A549 (cell line): ENCODE data around the gene NELFE. TPM values are rescaled to one million over a fixed set of nuclear protein-coding genes. Genes with fewer than 3 reads are reported as not detected.
"Not testable (repeated sequence)": the region's sequence is repeated elsewhere in the genome, so short reads cannot be mapped to it uniquely, and the experiment has no call there.

Experiments used
- ATAC-seq, 2 experiments: fragments of 200-7000 bp in 1 of 2; fragments of >200 bp in 1 of 2; cut with Nextera tagmentation in 1 of 2; cut with Tn5 transposase in 1 of 2; 3 replicates each; pipeline versions ENCODE4 v1.8.0 to v1.9.1; 2018 to 2020; ENCODE audit warnings: mild to moderate bottlenecking in 1 of 2, moderate library complexity in 1 of 2
- CTCF ChIA-PET: fragments of 300-600 bp; sonication (Branson Sonifier 250); formaldehyde crosslinking; extraction: SDS; loops from one replicate; lab custom pipeline; 2021; ENCODE audit warnings: antibody characterized with exemption, inconsistent platforms; lab: Yijun Ruan, JAX
- POLR2A ChIA-PET: fragments of 350-600 bp; formaldehyde crosslinking; extraction: SDS; loops from one replicate; lab custom pipeline; 2021; ENCODE audit warnings: antibody characterized with exemption, inconsistent platforms; lab: Yijun Ruan, JAX
- DNase-seq, 2 experiments: peaks; one replicate each; pipeline versions ENCODE4 v3.0.0 to v3.0.0-alpha.2; 2011 to 2016; ENCODE audit warnings: low read depth in 1 of 2, low spot score in 1 of 2
- FAIRE-seq: peaks from 2 replicates; lab custom pipeline; 2011; peaks lifted over from hg19 to GRCh38; lab: Jason Lieb, UNC
- H3K27ac ChIP-seq, 2 experiments: fragments of >200 bp; sonication (Bioruptor Twin); formaldehyde crosslinking; 3 replicates each; pipeline ENCODE4 v1.5.1; 2016 to 2017
- H3K4me1 ChIP-seq: fragments of >200 bp; sonication (Bioruptor Twin); formaldehyde crosslinking; 3 replicates; pipeline ENCODE4 v1.6.1; 2016
- H3K4me2 ChIP-seq: fragments of >200 bp; sonication (Bioruptor Twin); formaldehyde crosslinking; 3 replicates; pipeline ENCODE4 v1.6.1; 2016
- H3K4me3 ChIP-seq: fragments of >200 bp; sonication (Bioruptor Twin); formaldehyde crosslinking; 3 replicates; pipeline ENCODE4 v1.5.1; 2016
- H3K9me3 ChIP-seq: fragments of >200 bp; sonication (Bioruptor Twin); formaldehyde crosslinking; 3 replicates; pipeline ENCODE4 v1.6.1; 2016
- BCL3 ChIP-seq: fragments of >200 bp; sonication (Bioruptor Twin); formaldehyde crosslinking; IDR thresholded peaks from 3 replicates; pipeline ENCODE4 v1.6.1; 2016
- CBX2 ChIP-seq: fragments of 200-600 bp; sonication (generic); IDR thresholded peaks from 2 replicates; pipeline ENCODE4 v1.6.1; 2016; ENCODE audit warnings: low read depth, mild to moderate bottlenecking, borderline replicate concordance
- HDAC2 ChIP-seq: fragments of 200-600 bp; sonication (generic); IDR thresholded peaks from 2 replicates; pipeline ENCODE4 v1.6.1; 2016
- KDM1A ChIP-seq: fragments of 200-600 bp; sonication (generic); IDR thresholded peaks from 2 replicates; pipeline ENCODE4 v1.6.1; 2016; ENCODE audit warnings: low read depth, mild to moderate bottlenecking
- MAFK ChIP-seq: fragments of 450-650 bp; IDR thresholded peaks from 2 replicates; pipeline ENCODE4 v1.6.1; 2014; ENCODE audit not compliant: partially characterized antibody
- NPAS2 ChIP-seq: fragments of 250-450 bp; sonication (Bioruptor Pico); IDR thresholded peaks from 2 replicates; pipeline ENCODE4 v1.8.0; 2022; ENCODE audit warnings: mild to moderate bottlenecking, moderate library complexity, borderline replicate concordance
- PHF8 ChIP-seq: fragments of 200-600 bp; sonication (generic); IDR thresholded peaks from 2 replicates; pipeline ENCODE4 v1.6.1; 2016; ENCODE audit warnings: low read depth, mild to moderate bottlenecking, antibody characterized with exemption, moderate library complexity, borderline replicate concordance
- RARB ChIP-seq: fragments of 250-450 bp; sonication (Bioruptor Pico); IDR thresholded peaks from 2 replicates; pipeline ENCODE4 v1.8.0; 2021; ENCODE audit warnings: mild to moderate bottlenecking, moderate library complexity
- RCOR1 ChIP-seq: fragments of 150-350 bp; IDR thresholded peaks from 2 replicates; pipeline ENCODE4 v1.6.1; 2014; ENCODE audit warnings: antibody characterized with exemption, low read length, low read depth
- RFX5 ChIP-seq: fragments of 450-650 bp; IDR thresholded peaks from 2 replicates; pipeline ENCODE4 v1.7.1; 2014; ENCODE audit warnings: antibody characterized with exemption, mild to moderate bottlenecking, moderate library complexity
- TP53 ChIP-seq: fragments of 250-450 bp; sonication (Bioruptor Pico); IDR thresholded peaks from 2 replicates; pipeline ENCODE4 v1.5.0; 2021; ENCODE audit warnings: mild to moderate bottlenecking, moderate library complexity
- ZC3H11A ChIP-seq: fragments of 450-650 bp; IDR thresholded peaks from 2 replicates; pipeline ENCODE4 v1.6.1; 2014; ENCODE audit warnings: antibody characterized with exemption, mild to moderate bottlenecking
- ZFP36 ChIP-seq: fragments of 450-650 bp; IDR thresholded peaks from 2 replicates; pipeline ENCODE4 v1.6.1; 2014; ENCODE audit warnings: borderline replicate concordance; ENCODE audit not compliant: partially characterized antibody
- ZNF302 ChIP-seq: fragments of 250-450 bp; sonication (Bioruptor Pico); IDR thresholded peaks from 2 replicates; pipeline ENCODE4 v1.9.0; 2021; ENCODE audit warnings: inconsistent platforms, mild to moderate bottlenecking, moderate library complexity
- WGBS: methylation state at CpG from one replicate; pipeline ENCODE4 v1.1.6; 2017; ENCODE audit errors: missing lambda C conversion rate; 5-methylcytosine and 5-hydroxymethylcytosine counted together
- polyA plus RNA-seq, 4 experiments: library from polyadenylated mRNA; depleted of rRNA in 3 of 4; stranded (reverse); fragments of >200 nt; fragmentation: RNase III in 1 of 4; extraction: RNeasy Plus Mini Kit Qiagen cat#74134 plus additional on column Dnase treatment in 1 of 4; gene quantifications; 2 replicates in 3 of 4; 3 replicates in 1 of 4; pipeline ENCODE4 v1.2.3, GENCODE V29; 2011 to 2017
- TF ChIP-seq, protein P1 (sequence below): fragments of 450-650 bp; IDR thresholded peaks from 2 replicates; pipeline ENCODE4 v1.6.1; 2014; ENCODE audit warnings: antibody characterized with exemption
- TF ChIP-seq, protein P2 (sequence below): IDR thresholded peaks from 2 replicates; pipeline ENCODE4 v1.6.1; 2012

Gene NELFE
- polyA plus RNA-seq, 2 of the 4 experiments (the other 2 are of a cell fraction), result 64.2 to 72.4 TPM

DNA sequence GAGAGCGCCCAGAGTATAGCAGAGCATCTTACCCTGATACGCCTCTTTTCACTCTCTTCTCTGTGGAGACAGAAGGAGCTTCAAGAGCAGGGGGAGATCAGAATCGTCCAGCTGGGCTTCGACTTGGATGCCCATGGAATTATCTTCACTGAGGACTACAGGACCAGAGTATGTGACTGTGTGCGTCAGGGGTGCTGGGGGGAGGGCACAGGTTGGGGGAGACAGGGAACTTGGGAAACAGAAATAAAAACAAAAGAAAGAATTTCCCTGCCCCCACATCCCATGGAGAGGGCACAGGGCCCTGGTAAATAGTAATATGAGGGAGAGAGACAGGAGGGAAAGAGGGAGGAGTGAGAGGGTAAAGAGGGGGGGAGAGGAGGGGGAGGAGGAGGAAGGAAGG lies 20.1 kb upstream of the NELFE start (continued):
- TF ChIP-seq ZFP36 (no peak), KDM1A (no peak), MAFK (no peak)
- TF ChIP-seq, protein P1, sequence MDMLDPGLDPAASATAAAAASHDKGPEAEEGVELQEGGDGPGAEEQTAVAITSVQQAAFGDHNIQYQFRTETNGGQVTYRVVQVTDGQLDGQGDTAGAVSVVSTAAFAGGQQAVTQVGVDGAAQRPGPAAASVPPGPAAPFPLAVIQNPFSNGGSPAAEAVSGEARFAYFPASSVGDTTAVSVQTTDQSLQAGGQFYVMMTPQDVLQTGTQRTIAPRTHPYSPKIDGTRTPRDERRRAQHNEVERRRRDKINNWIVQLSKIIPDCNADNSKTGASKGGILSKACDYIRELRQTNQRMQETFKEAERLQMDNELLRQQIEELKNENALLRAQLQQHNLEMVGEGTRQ, result no peak

GRCh38 chr6:31977816-31978431 lies 19.2 kb upstream of the NELFE start:
- Histone ChIP-seq H3K9me3 (no peaks in the 10 kb centered on the region), H3K4me2 (no peak overlapping the region), H3K4me3 (no peak overlapping the region), H3K27ac (no peak overlapping the region), H3K4me1 (peaks cover 7% of the 10 kb centered on the region; the same call in 1 of the 3 replicates)
- no peak for DNase-seq
- 91% methylated on average over 12 of the region's 12 CpGs for WGBS
- POLR2A ChIA-PET, result no interaction called here
- ATAC-seq, result no peak
- TF ChIP-seq TP53 (no peak), HDAC2 (no peak), ZNF302 (CRISPR knock-in tag) (no peak), BCL3 (no peak), CBX2 (no peak), RARB (CRISPR knock-in tag) (no peak), RCOR1 (no peak), NPAS2 (CRISPR knock-in tag) (no peak), RFX5 (no peak)
- TF ChIP-seq, protein P2, sequence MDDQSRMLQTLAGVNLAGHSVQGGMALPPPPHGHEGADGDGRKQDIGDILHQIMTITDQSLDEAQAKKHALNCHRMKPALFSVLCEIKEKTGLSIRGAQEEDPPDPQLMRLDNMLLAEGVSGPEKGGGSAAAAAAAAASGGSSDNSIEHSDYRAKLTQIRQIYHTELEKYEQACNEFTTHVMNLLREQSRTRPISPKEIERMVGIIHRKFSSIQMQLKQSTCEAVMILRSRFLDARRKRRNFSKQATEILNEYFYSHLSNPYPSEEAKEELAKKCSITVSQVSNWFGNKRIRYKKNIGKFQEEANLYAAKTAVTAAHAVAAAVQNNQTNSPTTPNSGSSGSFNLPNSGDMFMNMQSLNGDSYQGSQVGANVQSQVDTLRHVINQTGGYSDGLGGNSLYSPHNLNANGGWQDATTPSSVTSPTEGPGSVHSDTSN, result no peak
- TF ChIP-seq, protein P1, result no peak
- FAIRE-seq, result no peak
- CTCF ChIA-PET, result interaction anchor here (0.6 kb wide), 1 partner anchor 14 kb away, joined by 3 read pairs; no protein-coding TSS in a partner anchor

GRCh38 chr6:31976065-31976464 lies 17.3 kb upstream of the NELFE start:
- H3K4me3 ChIP-seq, FAIRE-seq, DNase-seq, H3K4me1 ChIP-seq, POLR2A ChIA-PET, H3K27ac ChIP-seq, ATAC-seq, H3K4me2 ChIP-seq, H3K9me3 ChIP-seq: not testable (repeated sequence)
- CTCF ChIA-PET, result interaction anchor here (0.7 kb wide), 1 partner anchor 315 kb away, joined by 3 read pairs; the partner anchor contains the start of gene C6orf47
- no CpG with 5 or more reads among the region's 30 CpGs for WGBS

GRCh38 chr6:31972709-31973350 lies 14.1 kb upstream of the NELFE start:
- H3K4me2 ChIP-seq, result peak overlapping the region; percentile 87
- peak overlapping the region; percentile 72 for H3K4me3 ChIP-seq
- peak overlapping the region; percentile 89 to 93 for H3K27ac ChIP-seq
- no peak for TF ChIP-seq ZC3H11A
- TF ChIP-seq PHF8, result 0 out of 2 replicates have a peak, but pooled peaks have one; percentile 20
- POLR2A ChIA-PET, result interaction anchor here (0.5 to 1.8 kb wide), 2 partner anchors 14 to 155 kb away, joined by 3 to 13 read pairs; partner anchors contain the start of genes ATF6B, NELFE and SKIC2
- no peak for FAIRE-seq
- peaks cover 17% of the 10 kb centered on the region; the same call in 1 of the 3 replicates for H3K4me1 ChIP-seq
- DNase-seq, result no peak
- no peaks in the 10 kb centered on the region for H3K9me3 ChIP-seq
- CTCF ChIA-PET, result interaction anchor here (1.3 to 2.2 kb wide), 3 partner anchors 16 to 21 kb away, joined by 5 to 10 read pairs (median 6); no protein-coding TSS in a partner anchor
- 14% methylated on average over 9 of the region's 19 CpGs for WGBS
- ATAC-seq, result no peak; a peak in 1 of 6 replicates
